HEK293T (cell line): Measurements from ENCODE around the gene SUSD5.
A peak's percentile ranks its signal among the peaks of the same experiment; 100 is the strongest.

Experiments
- CTCF ChIA-PET: fragments of 350-600 bp; formaldehyde crosslinking; extraction: SDS; loops from one replicate; lab custom pipeline; 2021; ENCODE audit warnings: antibody characterized with exemption, inconsistent platforms; lab: Yijun Ruan, JAX
- POLR2A ChIA-PET: fragments of 350-600 bp; formaldehyde crosslinking; extraction: SDS; loops from one replicate; lab custom pipeline; 2020; ENCODE audit warnings: antibody characterized with exemption, inconsistent platforms; lab: Yijun Ruan, JAX
- DNase-seq: peaks from one replicate; pipeline ENCODE4 v3.0.0; 2012; ENCODE audit warnings: mixed read lengths; ENCODE audit errors: extremely low spot score
- ARNT ChIP-seq: fragments of 450-650 bp; IDR thresholded peaks from 2 replicates; pipeline ENCODE4 v1.6.1; 2017; ENCODE audit warnings: mild to moderate bottlenecking
- BHLHE40 ChIP-seq: fragments of 450-650 bp; IDR thresholded peaks from 2 replicates; pipeline ENCODE4 v1.6.1; 2016; ENCODE audit warnings: mild to moderate bottlenecking, moderate library complexity, borderline replicate concordance
- CTBP1 ChIP-seq: fragments of 450-650 bp; IDR thresholded peaks from 2 replicates; pipeline ENCODE4 v1.6.1; 2016; ENCODE audit warnings: borderline replicate concordance
- ELF4 ChIP-seq: fragments of 450-650 bp; IDR thresholded peaks from 2 replicates; pipeline ENCODE4 v1.6.1; 2017; ENCODE audit warnings: antibody characterized with exemption
- FOXA1 ChIP-seq: fragments of 450-650 bp; IDR thresholded peaks from 2 replicates; pipeline ENCODE4 v1.6.1; 2016; ENCODE audit warnings: mild to moderate bottlenecking
- FOXK2 ChIP-seq: fragments of 450-650 bp; IDR thresholded peaks from 2 replicates; pipeline ENCODE4 v1.6.1; 2016; ENCODE audit warnings: mild to moderate bottlenecking
- FOXM1 ChIP-seq: fragments of 450-650 bp; IDR thresholded peaks from 2 replicates; pipeline ENCODE4 v1.6.1; 2017; ENCODE audit warnings: mild to moderate bottlenecking, borderline replicate concordance
- HDGF ChIP-seq: fragments of 450-650 bp; IDR thresholded peaks from 2 replicates; pipeline ENCODE4 v1.6.1; 2017; ENCODE audit warnings: antibody characterized with exemption, borderline replicate concordance
- L3MBTL2 ChIP-seq: fragments of 450-650 bp; conservative IDR thresholded peaks from 2 replicates; pipeline ENCODE4 v1.6.1; 2016; ENCODE audit warnings: mild to moderate bottlenecking
- LEF1 ChIP-seq: fragments of 450-650 bp; IDR thresholded peaks from 2 replicates; pipeline ENCODE4 v1.6.1; 2017; ENCODE audit warnings: mild to moderate bottlenecking, borderline replicate concordance
- NFRKB ChIP-seq: fragments of 450-650 bp; IDR thresholded peaks from 2 replicates; pipeline ENCODE4 v1.6.1; 2016; ENCODE audit warnings: mild to moderate bottlenecking, moderate library complexity
- SP1 ChIP-seq: fragments of 450-650 bp; IDR thresholded peaks from 2 replicates; pipeline ENCODE4 v1.6.1; 2017
- SUZ12 ChIP-seq: fragments of 450-650 bp; IDR thresholded peaks from 2 replicates; pipeline ENCODE4 v1.6.1; 2016; ENCODE audit warnings: mild to moderate bottlenecking
- TARDBP ChIP-seq: fragments of 450-650 bp; IDR thresholded peaks from 2 replicates; pipeline ENCODE4 v1.6.1; 2016
- ZNF384 ChIP-seq: fragments of 450-650 bp; IDR thresholded peaks from 2 replicates; pipeline ENCODE4 v1.6.1; 2016
- TF ChIP-seq, protein P1 (sequence below): fragments of 450-650 bp; IDR thresholded peaks from 2 replicates; pipeline ENCODE4 v1.6.1; 2016

SUSD5 gene

DNA sequence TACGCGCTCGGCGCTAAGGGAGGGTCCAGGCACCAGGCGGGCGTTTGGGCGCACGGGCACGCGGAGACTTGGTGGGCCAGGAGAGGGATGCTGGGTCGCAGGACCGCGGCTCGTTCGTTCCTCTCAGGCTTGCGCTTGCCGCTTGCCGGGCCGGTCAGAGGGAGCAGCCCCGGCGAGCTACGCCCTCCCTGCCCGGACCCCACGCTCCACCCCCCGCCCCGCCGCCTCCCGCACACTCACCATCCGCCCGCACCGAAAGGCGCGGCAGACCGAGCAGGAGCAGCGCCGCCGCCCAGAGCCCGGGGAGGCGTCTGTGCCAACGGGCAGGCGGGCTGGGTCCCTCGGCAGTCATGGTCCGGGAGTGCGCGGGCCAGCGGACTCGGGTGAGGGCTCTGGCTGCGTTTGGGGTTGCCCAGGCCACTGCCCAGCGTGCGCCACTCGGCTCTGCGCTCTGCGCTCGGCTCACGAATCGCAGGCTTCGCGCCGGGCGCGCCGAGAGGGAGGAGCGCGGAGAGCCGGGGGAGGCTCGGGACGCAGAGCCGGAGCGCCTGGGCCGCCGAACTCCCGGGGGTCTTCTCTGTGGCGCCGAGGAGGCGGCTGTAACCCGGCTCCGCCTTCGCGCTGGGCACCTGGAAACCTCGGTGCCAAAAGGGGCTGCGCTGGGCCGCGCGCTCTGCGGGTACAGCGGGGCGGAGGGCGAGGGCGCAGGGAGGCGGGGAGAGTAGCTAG lies at the start of gene SUSD5:
Gene SUSD5, minus strand, starts transcription at position 365 of the 729 bp plus-strand sequence. Its CDS starts 13 bp downstream, at position 352.
- CTCF ChIA-PET: interaction anchor here (0.6 to 2.5 kb wide), 2 partner anchors 143 to 154 kb away, joined by 4 to 7 read pairs; no protein-coding TSS in a partner anchor
- no peak for TF ChIP-seq CTBP1
- peak; percentile 55 for TF ChIP-seq L3MBTL2
- no peak for TF ChIP-seq FOXA1
- no peak for TF ChIP-seq TARDBP
- no peak for TF ChIP-seq ARNT
- TF ChIP-seq NFRKB: no peak
- POLR2A ChIA-PET: interaction anchor here (1.0 to 2.0 kb wide), 2 partner anchors 15 to 60 kb away, joined by 3 to 4 read pairs; no protein-coding TSS in a partner anchor
- DNase-seq: peak; percentile 74

DNA sequence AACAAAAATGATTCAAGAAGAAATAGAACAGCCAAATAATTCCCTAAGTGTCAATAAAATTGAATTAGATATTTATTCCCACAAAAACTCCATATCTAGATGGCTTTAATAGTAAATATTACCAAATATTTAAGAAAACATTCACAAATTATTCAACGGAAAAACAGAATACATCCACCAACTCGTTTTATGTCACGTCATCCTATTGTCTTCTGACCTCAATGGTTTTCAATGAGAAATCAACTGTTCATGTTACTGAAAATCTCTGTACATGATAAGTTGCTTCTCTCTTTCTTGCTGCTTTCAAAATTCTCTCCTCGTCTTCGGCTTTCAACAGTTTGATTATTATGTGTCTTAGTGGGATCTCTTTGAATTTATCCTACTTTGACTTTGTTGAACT lies 41.5 kb upstream of the SUSD5 start:
- DNase-seq: no peak
- POLR2A ChIA-PET: no interaction called here

GRCh38 chr3:33256249-33256648 lies 37.6 kb upstream of the SUSD5 start:
- ChIA-PET CTCF (no interaction called here), POLR2A (no interaction called here)
- TF ChIP-seq HDGF (no peak), FOXM1 (no peak), SUZ12 (no peak), CTBP1 (no peak), ARNT (no peak)
- DNase-seq: no peak

More for the DNA sequence above, 41.5 kb upstream of the SUSD5 start:
- TF ChIP-seq FOXM1: no peak
- no peak for TF ChIP-seq ARNT
- TF ChIP-seq NFRKB: no peak
- no peak for TF ChIP-seq L3MBTL2
- TF ChIP-seq ELF4: no peak
- no peak for TF ChIP-seq SUZ12
- no peak for TF ChIP-seq LEF1
- TF ChIP-seq CTBP1: no peak
- TF ChIP-seq SP1: no peak
- no peak for TF ChIP-seq TARDBP
- TF ChIP-seq FOXK2: no peak
- no peak for TF ChIP-seq FOXA1
- TF ChIP-seq HDGF: no peak
- TF ChIP-seq BHLHE40: no peak
- no peak for TF ChIP-seq ZNF384
- TF ChIP-seq, protein P1, sequence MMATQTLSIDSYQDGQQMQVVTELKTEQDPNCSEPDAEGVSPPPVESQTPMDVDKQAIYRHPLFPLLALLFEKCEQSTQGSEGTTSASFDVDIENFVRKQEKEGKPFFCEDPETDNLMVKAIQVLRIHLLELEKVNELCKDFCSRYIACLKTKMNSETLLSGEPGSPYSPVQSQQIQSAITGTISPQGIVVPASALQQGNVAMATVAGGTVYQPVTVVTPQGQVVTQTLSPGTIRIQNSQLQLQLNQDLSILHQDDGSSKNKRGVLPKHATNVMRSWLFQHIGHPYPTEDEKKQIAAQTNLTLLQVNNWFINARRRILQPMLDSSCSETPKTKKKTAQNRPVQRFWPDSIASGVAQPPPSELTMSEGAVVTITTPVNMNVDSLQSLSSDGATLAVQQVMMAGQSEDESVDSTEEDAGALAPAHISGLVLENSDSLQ: no peak
- CTCF ChIA-PET: no interaction called here

DNA sequence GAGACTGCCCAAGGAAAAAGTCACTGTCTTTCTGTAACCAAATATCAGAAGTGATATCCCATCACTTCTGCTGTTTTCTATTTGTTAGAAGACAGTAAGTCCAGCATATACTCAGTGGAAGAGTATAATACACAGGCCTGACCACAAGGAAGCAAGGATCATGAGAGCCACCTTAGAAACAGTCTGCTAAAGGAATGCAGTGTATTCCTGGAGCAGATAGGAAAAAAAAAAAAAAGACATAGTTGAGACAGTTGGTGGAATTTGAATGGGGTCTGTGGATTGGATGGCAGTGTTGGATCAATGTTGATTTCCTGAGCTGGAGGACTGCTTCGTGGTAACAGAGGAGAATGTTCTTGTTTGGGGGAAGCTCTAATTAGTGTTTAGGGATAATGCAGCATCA lies 32.1 kb upstream of the SUSD5 start:
- DNase-seq: no peak
- ChIA-PET POLR2A (no interaction called here), CTCF (no interaction called here)
- TF ChIP-seq, protein P1: no peak
- TF ChIP-seq FOXK2: no peak
- TF ChIP-seq ARNT: no peak
- TF ChIP-seq ELF4: no peak

- ChIA-PET CTCF (no interaction called here), POLR2A (no interaction called here)
- TF ChIP-seq TARDBP (no peak), ZNF384 (no peak), FOXM1 (no peak), NFRKB (no peak), LEF1 (no peak), CTBP1 (no peak), SUZ12 (no peak), ELF4 (no peak), FOXK2 (no peak), HDGF (no peak), L3MBTL2 (no peak), FOXA1 (no peak), ARNT (no peak), SP1 (no peak), BHLHE40 (no peak)
- TF ChIP-seq, protein P1: no peak
These were observed 28.2 kb upstream of the SUSD5 start for GRCh38 chr3:33246786-33247185.

DNA sequence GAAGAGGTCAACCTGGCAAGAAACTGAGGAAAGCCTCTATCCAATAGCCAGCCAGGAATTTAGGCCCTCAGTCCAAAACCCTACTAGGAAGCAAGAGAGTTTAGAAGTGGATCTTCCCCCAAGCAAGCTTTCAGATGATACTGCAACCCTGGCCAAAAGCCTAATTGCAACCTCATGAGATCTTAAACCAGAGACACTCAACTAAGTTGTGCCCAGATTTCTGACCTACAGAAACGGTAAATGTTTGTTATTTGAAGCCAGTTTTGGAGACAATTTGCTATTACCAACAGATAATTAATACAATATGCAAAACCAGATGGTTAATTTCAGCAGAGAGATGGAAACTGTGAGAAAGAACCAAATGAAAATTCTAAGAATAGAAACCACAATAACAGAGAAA lies 21.7 kb upstream of the SUSD5 start:
- TF ChIP-seq, protein P1: no peak
- TF ChIP-seq SP1 (no peak), FOXM1 (no peak), FOXA1 (no peak), L3MBTL2 (no peak), LEF1 (no peak), ARNT (no peak)
- POLR2A ChIA-PET: no interaction called here
- DNase-seq: no peak
- CTCF ChIA-PET: interaction anchor here (0.6 kb wide), 1 partner anchor 104 kb away, joined by 3 read pairs; no protein-coding TSS in a partner anchor

More at GRCh38 chr3:33246786-33247185, 28.2 kb upstream of the SUSD5 start:
- no peak for DNase-seq
